ENCODE data around the gene PTGES. TPM values are rescaled to one million over a fixed set of nuclear protein-coding genes. Genes with fewer than 3 reads are reported as not detected.

The PTGES gene
- total and polyA plus RNA-seq, 7 donors: 0.92 to 10.2 (median 3.9) TPM

GRCh38 chr9:129719135-129719534, 33.7 kb downstream of the PTGES start:
- whole genome bisulfite sequencing, 2 donors: 71 to 75% methylated on average over 38 of the region's 38 CpGs

GRCh38 chr9:129718647-129719046, 34.2 kb downstream of the PTGES start:
- no peak for DNase-seq
- TF ChIP-seq POLR2A (IDR thresholded peaks at IDR 0.05): no peak
- H3K27me3 ChIP-seq: no peaks in the 10 kb centered on the region
- peaks cover 0 to 9% (median 5%) of the 10 kb centered on the region in 4 donors for H3K4me1 ChIP-seq
- no peak overlapping the region for H3K4me3 ChIP-seq
- H3K36me3 ChIP-seq: no peaks in the 10 kb centered on the region
- H3K9me3 ChIP-seq: no peaks in the 10 kb centered on the region
- WGBS, 2 donors: 42 to 76% methylated on average over 5 of the region's 5 CpGs
- H3K27ac ChIP-seq: no peak overlapping the region
- intact Hi-C loops (cut with DNase I): no loop called here

More at GRCh38 chr9:129719135-129719534, 33.7 kb downstream of the PTGES start:
- TF ChIP-seq POLR2AphosphoS5 (IDR thresholded peaks at IDR 0.05) (no peak), POLR2A (IDR thresholded peaks at IDR 0.05) (no peak), EP300 (IDR thresholded peaks at IDR 0.05) (no peak), CTCF (IDR thresholded peaks at IDR 0.05) (no peak)
- Histone ChIP-seq H3K9me3 (no peaks in the 10 kb centered on the region), H3K4me3 (no peak overlapping the region), H3K4me1 (peaks cover 0 to 9% (median 5%) of the 10 kb centered on the region in 4 donors), H3K27ac (no peak overlapping the region), H3K27me3 (no peaks in the 10 kb centered on the region), H3K36me3 (no peaks in the 10 kb centered on the region)
- intact Hi-C loops (cut with DNase I): no loop called here
- no peak for DNase-seq

DNA sequence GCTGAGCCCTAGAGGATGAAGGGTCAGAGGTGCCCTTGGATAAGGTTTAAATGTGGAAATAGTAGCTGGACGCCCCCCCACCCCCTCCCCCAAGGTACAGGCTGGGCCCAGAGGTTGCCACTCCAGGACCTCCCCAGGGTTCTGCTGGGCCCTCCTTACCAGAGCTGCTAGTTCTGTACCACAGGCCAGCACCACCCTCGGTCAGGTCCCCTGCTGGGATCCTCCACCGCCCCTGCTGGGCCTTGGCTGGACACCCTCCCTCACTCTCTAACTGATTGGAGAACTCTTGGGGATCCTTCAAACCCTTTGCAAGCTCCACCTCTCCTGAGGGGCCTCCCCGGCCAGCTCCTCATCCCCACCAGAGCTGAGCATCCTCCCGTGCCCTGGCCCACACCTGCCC, 34.9 kb downstream of the PTGES start:
- H3K4me3 ChIP-seq: no peak overlapping the region
- H3K9me3 ChIP-seq: no peaks in the 10 kb centered on the region
- intact Hi-C loops (cut with DNase I): no loop called here
- no peak overlapping the region for H3K27ac ChIP-seq
- H3K36me3 ChIP-seq: no peaks in the 10 kb centered on the region
- DNase-seq: no peak
- 75 to 84% methylated on average over 5 of the region's 5 CpGs for WGBS, 2 donors
- H3K27me3 ChIP-seq: no peaks in the 10 kb centered on the region
- TF ChIP-seq CTCF (IDR thresholded peaks at IDR 0.05) (no peak), EP300 (IDR thresholded peaks at IDR 0.05) (no peak), POLR2A (IDR thresholded peaks at IDR 0.05) (no peak), POLR2AphosphoS5 (IDR thresholded peaks at IDR 0.05) (no peak)
- peaks cover 0 to 9% (median 5%) of the 10 kb centered on the region in 4 donors for H3K4me1 ChIP-seq

DNA sequence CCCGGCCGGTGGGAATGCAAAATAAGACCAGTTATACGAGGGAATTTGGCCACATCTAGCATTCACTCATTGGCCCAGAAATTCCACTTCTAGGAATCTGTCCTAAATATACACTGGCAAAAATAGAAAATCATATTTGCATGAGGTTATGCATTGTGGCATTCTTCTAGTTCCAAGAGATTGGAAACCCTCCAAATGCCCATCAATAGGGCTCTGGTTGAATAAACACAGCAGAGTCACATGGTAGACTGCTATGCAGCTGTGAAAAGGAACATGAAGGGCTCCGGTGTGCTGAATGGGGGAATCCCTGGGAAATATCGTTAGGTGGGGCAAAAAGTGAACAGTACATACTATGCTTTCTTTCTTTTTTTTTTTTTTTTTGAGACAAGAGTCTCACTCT, 36.8 kb downstream of the PTGES start:
- intact Hi-C loops (cut with DNase I): no loop called here
- WGBS, 2 donors: 68 to 78% methylated on average over 5 of the region's 5 CpGs
- TF ChIP-seq POLR2A (IDR thresholded peaks at IDR 0.05): no peak
- TF ChIP-seq POLR2AphosphoS5 (IDR thresholded peaks at IDR 0.05): no peak
- TF ChIP-seq EP300 (IDR thresholded peaks at IDR 0.05): no peak
- TF ChIP-seq CTCF (IDR thresholded peaks at IDR 0.05): no peak
- Histone ChIP-seq H3K9me3 (no peaks in the 10 kb centered on the region), H3K27me3 (no peaks in the 10 kb centered on the region), H3K27ac (peak overlapping the region in 3 of 4 donors; percentile 40 to 73 (median 45)), H3K36me3 (no peaks in the 10 kb centered on the region), H3K4me3 (no peak overlapping the region), H3K4me1 (peaks cover 0 to 9% (median 5%) of the 10 kb centered on the region in 4 donors)
- DNase-seq: no peak

DNA sequence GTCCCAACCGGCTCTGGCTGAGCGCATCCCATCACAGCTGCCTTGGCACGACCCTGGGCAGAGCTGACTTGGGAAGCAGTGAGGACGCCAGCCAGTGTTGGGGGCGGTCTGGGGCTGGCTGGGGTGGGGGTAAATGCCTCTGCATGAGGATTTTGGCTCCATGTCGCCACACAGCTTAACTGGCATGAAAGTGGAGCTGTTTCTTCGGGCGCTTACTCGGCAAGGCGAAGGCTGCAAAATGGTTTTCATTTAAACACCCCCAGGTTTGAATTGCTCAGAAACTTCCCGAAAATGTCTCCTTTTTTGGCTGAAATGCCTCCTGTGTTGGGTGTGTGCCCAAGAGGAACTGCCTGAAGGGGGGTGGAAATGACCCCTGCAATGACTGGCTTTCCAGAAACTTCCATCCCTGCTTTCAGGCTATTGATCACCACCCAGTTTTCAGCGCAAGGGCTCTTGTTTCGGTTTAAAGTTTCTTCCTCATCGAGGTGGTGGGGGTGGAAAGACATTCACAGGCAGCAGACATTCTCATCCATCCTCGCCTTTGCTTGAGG, 38.3 kb downstream of the PTGES start:
- Histone ChIP-seq H3K27ac (peak overlapping the region in 1 of 4 donors; percentile 73), H3K4me1 (peaks cover 0 to 9% (median 5%) of the 10 kb centered on the region in 4 donors), H3K9me3 (no peaks in the 10 kb centered on the region), H3K36me3 (no peaks in the 10 kb centered on the region), H3K27me3 (no peaks in the 10 kb centered on the region), H3K4me3 (no peak overlapping the region)
- intact Hi-C loops (cut with DNase I): loop anchor here (5.0 kb wide), 1 partner anchor 47 kb away; the partner anchor contains the start of gene PRRX2
- no peak for DNase-seq
- WGBS, 2 donors: 78 to 82% methylated on average over 15 of the region's 15 CpGs
- TF ChIP-seq POLR2A (IDR thresholded peaks at IDR 0.05): no peak
- no peak for TF ChIP-seq EP300 (IDR thresholded peaks at IDR 0.05)
- no peak for TF ChIP-seq POLR2AphosphoS5 (IDR thresholded peaks at IDR 0.05)
- no peak for TF ChIP-seq CTCF (IDR thresholded peaks at IDR 0.05)

Data from sigmoid colon (tissue), 7 donors.